Liver (tissue), 9 donors: ENCODE data around the gene DEDD. TPM values are rescaled to one million over a fixed set of nuclear protein-coding genes. Genes with fewer than 3 reads are reported as not detected.

Experiments
- DNase-seq: peaks from one replicate; pipeline ENCODE4 v3.0.0-alpha.2; 2017; ENCODE audit warnings: low spot score
- H3K27ac ChIP-seq, 2 donors: one replicate each; pipeline ENCODE4 v1.7.0; 2013; ENCODE audit warnings: inconsistent platforms in 2 of 2, low read length in 2 of 2, control low read depth in 1 of 2, low read depth in 1 of 2, mild to moderate bottlenecking in 1 of 2
- H3K27me3 ChIP-seq, 4 donors: one replicate each; pipeline versions ENCODE4 v1.6.1 to v1.7.0; 2013; ENCODE audit warnings: low read length in 3 of 4, inconsistent platforms in 1 of 4, mild to moderate bottlenecking in 1 of 4, moderate library complexity in 1 of 4; ENCODE audit not compliant: control insufficient read depth in 4 of 4, insufficient read depth in 4 of 4
- H3K36me3 ChIP-seq, 4 donors: one replicate each; pipeline versions ENCODE4 v1.6.1 to v1.7.0; 2013; ENCODE audit warnings: low read length in 3 of 4, mild to moderate bottlenecking in 3 of 4, low read depth in 1 of 4, moderate library complexity in 1 of 4; ENCODE audit not compliant: control insufficient read depth in 4 of 4, insufficient read depth in 3 of 4
- H3K4me1 ChIP-seq, 4 donors: one replicate each; pipeline versions ENCODE4 v1.6.1 to v1.7.0; 2013; ENCODE audit warnings: low read length in 3 of 4, mild to moderate bottlenecking in 3 of 4, moderate library complexity in 1 of 4; ENCODE audit not compliant: control insufficient read depth in 4 of 4, insufficient read depth in 4 of 4
- H3K4me3 ChIP-seq, 3 donors: one replicate each; pipeline versions ENCODE4 v1.6.1 to v1.7.0; 2013; ENCODE audit warnings: low read length in 3 of 3, control low read depth in 1 of 3, low read depth in 1 of 3, mild to moderate bottlenecking in 1 of 3
- H3K9ac ChIP-seq, 2 donors: one replicate each; pipeline ENCODE4 v1.7.0; 2013; ENCODE audit warnings: low read length in 2 of 2, mild to moderate bottlenecking in 2 of 2, moderate library complexity in 2 of 2, control low read depth in 1 of 2, low read depth in 1 of 2
- H3K9me3 ChIP-seq, 4 donors: one replicate each; pipeline versions ENCODE4 v1.6.1 to v1.7.0; 2013; ENCODE audit warnings: low read length in 3 of 4; ENCODE audit not compliant: control insufficient read depth in 4 of 4
- FOXA1 ChIP-seq: IDR thresholded peaks from 2 replicates; pipeline ENCODE4 v1.6.1; 2016; ENCODE audit warnings: antibody characterized with exemption
- HNF4G ChIP-seq: IDR thresholded peaks from 2 replicates; pipeline ENCODE4 v1.6.1; 2016; ENCODE audit warnings: antibody characterized with exemption
- JUND ChIP-seq, 2 donors: IDR thresholded peaks; 2 replicates each; pipeline ENCODE4 v1.6.1; 2016; ENCODE audit warnings: antibody characterized with exemption in 2 of 2
- RAD21 ChIP-seq, 2 donors: IDR thresholded peaks; 2 replicates each; pipeline ENCODE4 v1.6.1; 2016; ENCODE audit warnings: antibody characterized with exemption in 2 of 2, mild to moderate bottlenecking in 2 of 2
- RXRA ChIP-seq, 2 donors: IDR thresholded peaks; 2 replicates each; pipeline ENCODE4 v1.6.1; 2017 to 2018; ENCODE audit warnings: antibody characterized with exemption in 2 of 2, mild to moderate bottlenecking in 1 of 2
- SP1 ChIP-seq: IDR thresholded peaks from 2 replicates; pipeline ENCODE4 v1.6.1; 2018; ENCODE audit warnings: antibody characterized with exemption, mild to moderate bottlenecking
- YY1 ChIP-seq: IDR thresholded peaks from 2 replicates; pipeline ENCODE4 v1.6.1; 2016; ENCODE audit warnings: antibody characterized with exemption, mild to moderate bottlenecking
- WGBS: extraction: QIAGEN DNeasy Blood & Tissue Kit; methylation state at CpG from one replicate; pipeline ENCODE4 v1.1.7; 2013; 5-methylcytosine and 5-hydroxymethylcytosine counted together
- polyA plus RNA-seq, 2 donors: library from polyadenylated mRNA; stranded (reverse) in 1 of 2; unstranded in 1 of 2; fragments of 200-250 nt in 1 of 2; fragments of >200 nt in 1 of 2; fragmentation: Nextera tagmentation in 1 of 2; extraction: Ambion mirVana in 1 of 2; gene quantifications; one replicate each; pipeline versions ENCODE4 v1.2.1 to v1.2.3, GENCODE V29; 2013 to 2015
- total RNA-seq, 2 donors: library from RNA; depleted of rRNA; stranded (reverse); fragments of >200 nt; gene quantifications; one replicate each; pipeline ENCODE4 v1.2.3, GENCODE V29; 2014
- TF ChIP-seq, protein P1 (sequence below): IDR thresholded peaks from 2 replicates; pipeline ENCODE4 v1.6.1; 2016; ENCODE audit warnings: antibody characterized with exemption
- TF ChIP-seq, protein P2 (sequence below): IDR thresholded peaks from 2 replicates; pipeline ENCODE4 v1.6.1; 2016; ENCODE audit warnings: antibody characterized with exemption, mild to moderate bottlenecking
- TF ChIP-seq, protein P3 (sequence below): IDR thresholded peaks from 2 replicates; pipeline ENCODE4 v1.6.1; 2016; ENCODE audit warnings: antibody characterized with exemption
- donor health status: healthy.
- donor health status: healthy.
- donor health status: healthy.
- donor health status: healthy.
- donor health status: healthy.

DEDD gene
- total and polyA plus RNA-seq, 4 donors = 13.8 to 17.7 (median 16.0) TPM

DNA sequence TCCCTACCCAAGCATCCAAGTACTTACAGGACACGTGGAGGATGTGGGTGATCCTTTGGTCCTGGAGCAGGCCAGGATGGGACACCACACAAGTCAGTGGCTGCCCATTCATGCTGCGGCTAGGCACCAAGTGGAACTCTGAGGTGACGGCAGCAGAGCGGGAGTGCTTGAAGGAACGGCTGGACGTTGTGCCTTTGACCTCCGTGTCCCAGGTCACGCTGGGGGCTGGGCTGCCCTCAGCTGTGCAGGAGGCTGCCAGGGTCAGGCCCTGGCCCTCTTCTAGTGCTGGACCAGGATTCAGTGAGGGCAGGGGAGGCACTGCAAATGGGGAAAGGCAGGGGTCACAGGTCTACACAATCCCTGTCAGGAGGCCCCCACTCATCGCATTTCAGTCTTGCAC is 55.0 kb downstream of the DEDD start (continued):
- TF ChIP-seq, protein P1, sequence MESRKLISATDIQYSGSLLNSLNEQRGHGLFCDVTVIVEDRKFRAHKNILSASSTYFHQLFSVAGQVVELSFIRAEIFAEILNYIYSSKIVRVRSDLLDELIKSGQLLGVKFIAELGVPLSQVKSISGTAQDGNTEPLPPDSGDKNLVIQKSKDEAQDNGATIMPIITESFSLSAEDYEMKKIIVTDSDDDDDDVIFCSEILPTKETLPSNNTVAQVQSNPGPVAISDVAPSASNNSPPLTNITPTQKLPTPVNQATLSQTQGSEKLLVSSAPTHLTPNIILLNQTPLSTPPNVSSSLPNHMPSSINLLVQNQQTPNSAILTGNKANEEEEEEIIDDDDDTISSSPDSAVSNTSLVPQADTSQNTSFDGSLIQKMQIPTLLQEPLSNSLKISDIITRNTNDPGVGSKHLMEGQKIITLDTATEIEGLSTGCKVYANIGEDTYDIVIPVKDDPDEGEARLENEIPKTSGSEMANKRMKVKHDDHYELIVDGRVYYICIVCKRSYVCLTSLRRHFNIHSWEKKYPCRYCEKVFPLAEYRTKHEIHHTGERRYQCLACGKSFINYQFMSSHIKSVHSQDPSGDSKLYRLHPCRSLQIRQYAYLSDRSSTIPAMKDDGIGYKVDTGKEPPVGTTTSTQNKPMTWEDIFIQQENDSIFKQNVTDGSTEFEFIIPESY = no peak

DNA sequence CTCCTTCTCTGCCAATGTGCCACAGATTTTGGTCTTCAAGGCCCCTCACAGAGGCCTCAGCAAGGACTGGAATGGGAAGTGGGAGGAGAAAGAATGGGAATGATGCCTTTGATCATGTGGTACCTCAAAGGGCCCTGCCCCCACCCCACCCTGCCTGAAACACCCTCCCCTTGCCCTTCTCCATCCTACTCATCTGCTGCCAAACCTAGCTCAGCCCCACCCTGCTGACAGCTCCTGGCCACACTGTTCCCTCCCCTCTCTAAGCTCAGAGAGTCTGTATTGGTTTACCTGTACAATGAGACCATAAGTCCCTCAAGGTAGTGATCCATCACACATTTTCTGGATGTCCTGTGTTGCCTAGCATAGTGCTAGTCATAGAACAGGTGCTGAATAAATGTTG is 56.1 kb downstream of the DEDD start:
- TF ChIP-seq JUND (IDR thresholded peaks at IDR 0.05) (no peak), YY1 (no peak)
- TF ChIP-seq, protein P2, sequence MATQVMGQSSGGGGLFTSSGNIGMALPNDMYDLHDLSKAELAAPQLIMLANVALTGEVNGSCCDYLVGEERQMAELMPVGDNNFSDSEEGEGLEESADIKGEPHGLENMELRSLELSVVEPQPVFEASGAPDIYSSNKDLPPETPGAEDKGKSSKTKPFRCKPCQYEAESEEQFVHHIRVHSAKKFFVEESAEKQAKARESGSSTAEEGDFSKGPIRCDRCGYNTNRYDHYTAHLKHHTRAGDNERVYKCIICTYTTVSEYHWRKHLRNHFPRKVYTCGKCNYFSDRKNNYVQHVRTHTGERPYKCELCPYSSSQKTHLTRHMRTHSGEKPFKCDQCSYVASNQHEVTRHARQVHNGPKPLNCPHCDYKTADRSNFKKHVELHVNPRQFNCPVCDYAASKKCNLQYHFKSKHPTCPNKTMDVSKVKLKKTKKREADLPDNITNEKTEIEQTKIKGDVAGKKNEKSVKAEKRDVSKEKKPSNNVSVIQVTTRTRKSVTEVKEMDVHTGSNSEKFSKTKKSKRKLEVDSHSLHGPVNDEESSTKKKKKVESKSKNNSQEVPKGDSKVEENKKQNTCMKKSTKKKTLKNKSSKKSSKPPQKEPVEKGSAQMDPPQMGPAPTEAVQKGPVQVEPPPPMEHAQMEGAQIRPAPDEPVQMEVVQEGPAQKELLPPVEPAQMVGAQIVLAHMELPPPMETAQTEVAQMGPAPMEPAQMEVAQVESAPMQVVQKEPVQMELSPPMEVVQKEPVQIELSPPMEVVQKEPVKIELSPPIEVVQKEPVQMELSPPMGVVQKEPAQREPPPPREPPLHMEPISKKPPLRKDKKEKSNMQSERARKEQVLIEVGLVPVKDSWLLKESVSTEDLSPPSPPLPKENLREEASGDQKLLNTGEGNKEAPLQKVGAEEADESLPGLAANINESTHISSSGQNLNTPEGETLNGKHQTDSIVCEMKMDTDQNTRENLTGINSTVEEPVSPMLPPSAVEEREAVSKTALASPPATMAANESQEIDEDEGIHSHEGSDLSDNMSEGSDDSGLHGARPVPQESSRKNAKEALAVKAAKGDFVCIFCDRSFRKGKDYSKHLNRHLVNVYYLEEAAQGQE = no peak
- TF ChIP-seq, protein P1 = no peak
- Histone ChIP-seq H3K27ac (no peak overlapping the region), H3K36me3 (no peaks in the 10 kb centered on the region), H3K4me1 (no peaks in the 10 kb centered on the region), H3K4me3 (no peak overlapping the region), H3K27me3 (no peaks in the 10 kb centered on the region), H3K9ac (no peak overlapping the region), H3K9me3 (no peaks in the 10 kb centered on the region)
- DNase-seq = no peak

DNA sequence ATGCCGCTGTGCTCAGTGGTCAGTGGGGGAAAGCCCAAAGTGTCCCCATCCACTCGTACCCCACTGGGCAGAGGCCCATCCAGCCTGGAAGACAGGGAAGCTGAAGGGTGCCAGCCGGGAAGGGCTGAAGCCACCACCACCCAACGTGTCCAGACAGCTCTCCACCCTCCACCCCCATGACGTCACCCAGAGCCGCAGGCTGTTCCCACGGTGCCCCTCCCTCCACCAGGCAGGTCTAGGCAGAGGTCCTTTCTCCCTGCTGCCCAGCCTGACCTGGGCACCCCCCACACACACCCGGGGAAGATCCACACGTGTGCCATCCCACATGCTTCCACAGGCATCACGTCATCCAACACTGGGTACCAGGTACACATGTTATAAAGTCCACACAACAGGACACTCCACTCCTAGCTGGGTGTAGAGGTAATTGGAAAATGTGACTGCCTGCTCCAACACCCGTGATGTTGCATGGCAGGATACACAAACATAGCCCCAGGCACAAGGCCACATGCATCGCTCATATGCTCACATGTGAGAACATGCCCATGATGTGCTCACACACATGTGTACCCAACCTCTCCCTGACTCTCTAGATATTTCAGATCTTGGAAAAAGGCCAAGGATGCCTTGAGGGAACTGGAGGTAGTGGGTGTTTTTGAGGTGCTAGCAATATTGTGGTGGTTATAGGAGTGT is 57.6 kb downstream of the DEDD start:
- H3K27me3 ChIP-seq = no peaks in the 10 kb centered on the region
- H3K27ac ChIP-seq = no peak overlapping the region
- DNase-seq = no peak
- H3K9ac ChIP-seq = no peak overlapping the region
- H3K36me3 ChIP-seq = no peaks in the 10 kb centered on the region
- H3K9me3 ChIP-seq = no peaks in the 10 kb centered on the region
- H3K4me1 ChIP-seq = no peaks in the 10 kb centered on the region
- TF ChIP-seq, protein P1 = no peak
- TF ChIP-seq RAD21 (IDR thresholded peaks at IDR 0.05) (no peak), SP1 (no peak), HNF4G (no peak), FOXA1 (no peak), RXRA (IDR thresholded peaks at IDR 0.05) (no peak), JUND (IDR thresholded peaks at IDR 0.05) (no peak)
- TF ChIP-seq, protein P3, sequence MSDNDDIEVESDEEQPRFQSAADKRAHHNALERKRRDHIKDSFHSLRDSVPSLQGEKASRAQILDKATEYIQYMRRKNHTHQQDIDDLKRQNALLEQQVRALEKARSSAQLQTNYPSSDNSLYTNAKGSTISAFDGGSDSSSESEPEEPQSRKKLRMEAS = no peak
- WGBS = 89% methylated on average over 12 of the region's 12 CpGs
- no peak overlapping the region for H3K4me3 ChIP-seq
